ENCODE results near the gene MRPL37. TPM values are rescaled to one million over a fixed set of nuclear protein-coding genes. Genes with fewer than 3 reads are reported as not detected.
"Not testable (repeated sequence)": the region's sequence is repeated elsewhere in the genome, so short reads cannot be mapped to it uniquely, and the experiment has no call there.

The MRPL37 gene
- total and polyA plus RNA-seq, 2 of the 8 experiments (the other 6 are each of a cell fraction or from before 2014, with no cell fraction given) = 45.5 to 126 TPM

DNA sequence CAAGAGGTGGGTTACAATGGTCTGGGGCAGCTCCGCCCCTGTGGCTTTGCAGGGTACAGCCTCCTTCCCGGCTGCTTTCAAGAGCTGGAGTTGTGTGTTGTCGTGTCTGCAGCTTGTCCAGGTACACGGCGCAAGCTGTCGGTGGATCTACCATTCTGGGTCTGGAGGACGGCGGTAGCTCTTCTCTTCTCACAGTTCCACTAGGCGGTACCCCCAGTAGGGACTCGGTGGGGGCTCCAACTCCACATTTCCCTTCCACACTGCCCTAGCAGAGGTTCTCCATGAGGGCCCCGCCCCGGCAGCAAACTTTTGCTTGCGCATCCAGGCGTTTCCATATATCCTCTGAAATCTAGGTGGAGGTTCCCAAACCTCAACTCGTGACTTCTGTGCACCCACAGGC is 34.8 kb upstream of the MRPL37 start (continued):
- TF ChIP-seq USF2 (IDR thresholded peaks at IDR 0.05; ENCODE audit: low read length) = no peak
- TF ChIP-seq KDM4A (IDR thresholded peaks at IDR 0.05; ENCODE audit: low read depth, low read length, severe bottlenecking) = no peak
- TF ChIP-seq SRF (IDR thresholded peaks at IDR 0.05; ENCODE audit: low read depth, low read length) = no peak
- TF ChIP-seq SIRT6 (IDR thresholded peaks at IDR 0.05; ENCODE audit: low read length) = no peak
- no peak for TF ChIP-seq POLR2AphosphoS5 (IDR thresholded peaks at IDR 0.05; ENCODE audit: low read depth, low read length)

DNA sequence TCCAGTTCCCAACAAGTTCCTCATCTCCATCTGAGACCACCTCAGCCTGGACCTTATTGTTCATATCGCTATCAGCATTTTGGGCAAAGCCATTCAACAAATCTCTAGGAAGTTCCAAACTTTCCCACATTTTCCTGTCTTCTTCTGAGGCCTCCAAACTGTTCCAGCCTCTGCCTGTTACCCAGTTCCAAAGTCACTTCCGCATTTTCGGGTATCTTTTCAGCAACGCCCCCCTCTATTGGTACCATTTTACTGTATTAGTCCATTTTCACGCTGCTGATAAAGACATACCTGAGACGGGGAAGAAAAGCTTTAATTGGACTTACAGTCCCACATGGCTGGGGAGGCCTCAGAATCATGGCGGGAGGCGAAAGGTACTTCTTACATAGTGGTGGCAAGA is 33.6 kb upstream of the MRPL37 start:
- not testable (repeated sequence) for H3K56ac ChIP-seq (replicated peaks; ENCODE audit: insufficient read length, low read depth, low read length)

More for the DNA sequence above, 33.6 kb upstream of the MRPL37 start:
- H3K27me3 ChIP-seq (replicated peaks in 1 of 4; ENCODE audit: control insufficient read depth in 3 of 4, extremely low read depth in 1 of 4, insufficient read depth in 3 of 4, low read length in 3 of 4); H3K4me2 ChIP-seq (ENCODE audit: insufficient read depth in 1 of 2, low read depth in 2 of 2, low read length in 2 of 2); H2AFZ ChIP-seq (ENCODE audit: low read length); H3K4me3 ChIP-seq (ENCODE audit: extremely low read depth in 1 of 4, insufficient read depth in 2 of 4, low read depth in 3 of 4, low read length in 4 of 4); H3K23me2 ChIP-seq (ENCODE audit: low read depth, low read length); H4K5ac ChIP-seq (ENCODE audit: insufficient read length, low read depth, low read length); H3K79me2 ChIP-seq (ENCODE audit: control insufficient read depth in 1 of 2, insufficient read depth in 2 of 2, low read length in 2 of 2); H3K4me1 ChIP-seq (replicated peaks in 1 of 4; ENCODE audit: control insufficient read depth in 3 of 4, insufficient read depth in 4 of 4, low read length in 3 of 4); H3K36me3 ChIP-seq (ENCODE audit: control insufficient read depth in 2 of 4, insufficient read depth in 4 of 4, low read length in 3 of 4); H3K4ac ChIP-seq (replicated peaks; ENCODE audit: insufficient read length, low read depth, low read length); DNase-seq (ENCODE audit: low read depth in 1 of 2, low spot score in 2 of 2); H3K23ac ChIP-seq (ENCODE audit: insufficient read length); POLR2A ChIA-PET (ENCODE audit: partially characterized antibody); H3K27ac ChIP-seq (ENCODE audit: low read depth, low read length); H2BK120ac ChIP-seq (replicated peaks; ENCODE audit: low read depth, low read length); H2AK5ac ChIP-seq (ENCODE audit: low read depth, low read length); H3K9ac ChIP-seq (replicated peaks in 1 of 4; ENCODE audit: extremely low read depth in 1 of 4, low read depth in 3 of 4, low read length in 3 of 4); H3K18ac ChIP-seq (ENCODE audit: extremely low read depth, low read length); H3K79me1 ChIP-seq (ENCODE audit: low read depth, low read length); H2BK20ac ChIP-seq (ENCODE audit: low read length); H4K91ac ChIP-seq (replicated peaks; ENCODE audit: insufficient read length, low read length); H2BK12ac ChIP-seq (ENCODE audit: low read depth, low read length); H2BK15ac ChIP-seq (ENCODE audit: low read length); H4K20me1 ChIP-seq (replicated peaks in 1 of 2; ENCODE audit: control insufficient read depth in 1 of 2, insufficient read depth in 2 of 2, low read length in 2 of 2); H4K8ac ChIP-seq (ENCODE audit: extremely low read depth, insufficient read depth, low read length); H3K9me3 ChIP-seq (ENCODE audit: insufficient read depth in 2 of 2, low read depth in 1 of 2, low read length in 1 of 2); H3K14ac ChIP-seq (ENCODE audit: insufficient read length); FAIRE-seq; H2BK5ac ChIP-seq (ENCODE audit: low read depth, low read length): not testable (repeated sequence)
- 90% methylated on average over 8 of the region's 8 CpGs; no CpG with 5 or more reads in 1 of the 2 experiments for WGBS, 2 experiments (ENCODE audit: extremely low coverage in 1 of 2, insufficient coverage in 1 of 2, insufficient read length in 1 of 2, insufficient replicate concordance in 2 of 2, low coverage in 1 of 2, low lambda C conversion rate in 2 of 2, missing lambda C conversion rate in 1 of 2)
- CTCF ChIA-PET (ENCODE audit: partially characterized antibody) = interaction anchor here (1.5 to 3.6 kb wide), 2 partner anchors 15 to 44 kb away, joined by 7 to 20 read pairs; no protein-coding TSS in a partner anchor

Data from H1 (cell line).